Posterior vena cava (tissue), 2 donors: ENCODE data around the gene BRINP3. TPM values are rescaled to one million over a fixed set of nuclear protein-coding genes. Genes with fewer than 3 reads are reported as not detected.

Source experiments
- DNase-seq: peaks from one replicate; pipeline ENCODE4 v3.0.0-alpha.2; 2020; ENCODE audit warnings: low spot score
- intact Hi-C, 2 donors: fragments of 100-400 bp; cut with DNase I; formaldehyde crosslinking; loops; one replicate each; pipeline versions ENCODE4 v1.14.1 to v1.14.2; 2022 to 2023
- total RNA-seq, 2 donors: library from RNA; stranded (reverse); fragmentation: NEBNext Ultra II Directional; extraction: Animal tissue kit (Norgen Biotek cat#: 25700); gene quantifications; one replicate each; pipeline ENCODE4 v1.2.1, GENCODE V29; 2021
- donor health status: DM: yes; HTN: yes; CAD: no.
- donor health status: DM: yes; HTN: yes; CAD: no.

Gene BRINP3
- total RNA-seq, 2 donors from 2014 or later: 0.28 TPM; not detected in 1

GRCh38 chr1:190066011-190066410 is 411.7 kb downstream of the BRINP3 start:
- intact Hi-C loops: no loop called here
- no peak for DNase-seq

- intact Hi-C loops: no loop called here
These were observed 428.4 kb downstream of the BRINP3 start for GRCh38 chr1:190049314-190049713.

More at GRCh38 chr1:190049314-190049713, 428.4 kb downstream of the BRINP3 start:
- no peak for DNase-seq
